ENCODE data around the gene TSTD2. TPM values are rescaled to one million over a fixed set of nuclear protein-coding genes. Genes with fewer than 3 reads are reported as not detected.
A peak's percentile ranks its signal among the peaks of the same experiment; 100 is the strongest.

Gene TSTD2
- polyA plus RNA-seq, 3 donors, result 1.2 to 11.4 (median 2.4) TPM

GRCh38 chr9:97598461-97599288 lies 34.5 kb downstream of the TSTD2 start:
- peaks cover 0 to 4% (median 0%) of the 10 kb centered on the region in 3 donors for H3K27me3 Mint-ChIP-seq (ENCODE audit: low read depth in 3 of 3)
- no peaks in the 10 kb centered on the region for H3K79me2 ChIP-seq (ENCODE audit: insufficient read depth, low read length)
- peak overlapping the region; percentile 32 for H3K4me2 ChIP-seq (replicated peaks; ENCODE audit: extremely low read depth, low read length, poor library complexity, severe bottlenecking)
- peak; percentile 83 for TF ChIP-seq CTCF (IDR thresholded peaks at IDR 0.05)
- no peak overlapping the region for H3K9ac ChIP-seq (ENCODE audit: insufficient read depth, low read length, poor library complexity, severe bottlenecking)
- no peak overlapping the region for H3K27ac ChIP-seq (ENCODE audit: low read depth in 1 of 2, low read length in 2 of 2)
- H3K4me1 Mint-ChIP-seq, result peaks cover 7% of the 10 kb centered on the region
- H3K36me3 Mint-ChIP-seq, result peaks cover 38 to 40% of the 10 kb centered on the region in 2 donors
- no peaks in the 10 kb centered on the region for H4K20me1 ChIP-seq (ENCODE audit: insufficient read depth, low read length)
- H3K36me3 ChIP-seq (replicated peaks in 1 of 2; ENCODE audit: control insufficient read depth in 1 of 2, insufficient read depth in 2 of 2, low read length in 2 of 2), result peaks cover 26 to 44% of the 10 kb centered on the region in 2 donors
- H3K27me3 ChIP-seq (ENCODE audit: control insufficient read depth in 2 of 2, insufficient read depth in 2 of 2, low read length in 2 of 2), result no peaks in the 10 kb centered on the region
- DNase-seq, result peak; percentile 50 to 71 (median 66)
- no peak overlapping the region for H3K27ac Mint-ChIP-seq
- H2AFZ ChIP-seq (ENCODE audit: insufficient read depth, low read depth, low read length, poor library complexity, severe bottlenecking), result no peak overlapping the region
- H3K4me1 ChIP-seq (ENCODE audit: control insufficient read depth in 1 of 2, insufficient read depth in 2 of 2, low read length in 2 of 2), result peaks cover 4 to 6% of the 10 kb centered on the region in 2 donors
- H3K9me3 ChIP-seq (replicated peaks in 1 of 2; ENCODE audit: control insufficient read depth in 1 of 2, insufficient read depth in 1 of 2, low read length in 2 of 2), result no peaks in the 10 kb centered on the region
- 18% methylated on average over 8 of the region's 11 CpGs for WGBS (ENCODE audit: insufficient coverage)
- intact Hi-C loops (cut with micrococcal nuclease), result loop anchor here (5.0 to 10.0 kb wide), 3 partner anchors 131 to 194 kb away; no protein-coding TSS in a partner anchor
- H3K9me3 Mint-ChIP-seq, result no peaks in the 10 kb centered on the region
- peak overlapping the region in 1 of 3 experiments; percentile 11 for H3K4me3 ChIP-seq (replicated peaks in 1 of 3; ENCODE audit: low read depth in 2 of 3, low read length in 3 of 3)
- H3K4me3 Mint-ChIP-seq, result peak overlapping the region in 1 of 2 donors; percentile 23

- TF ChIP-seq CTCF (IDR thresholded peaks at IDR 0.05), result no peak
- H3K9me3 Mint-ChIP-seq, result no peaks in the 10 kb centered on the region
- intact Hi-C loops (cut with micrococcal nuclease), result loop anchor here (5.0 to 10.0 kb wide), 3 partner anchors 130 to 192 kb away; no protein-coding TSS in a partner anchor
These were observed 36.3 kb downstream of the TSTD2 start for GRCh38 chr9:97596906-97597305.

More at GRCh38 chr9:97596906-97597305, 36.3 kb downstream of the TSTD2 start:
- DNase-seq, result no peak
- Histone ChIP-seq H3K4me3 (replicated peaks in 1 of 3; ENCODE audit: low read depth in 2 of 3, low read length in 3 of 3) (no peak overlapping the region), H3K27me3 (ENCODE audit: control insufficient read depth in 2 of 2, insufficient read depth in 2 of 2, low read length in 2 of 2) (no peaks in the 10 kb centered on the region), H3K27ac (ENCODE audit: low read depth in 1 of 2, low read length in 2 of 2) (no peak overlapping the region), H4K20me1 (ENCODE audit: insufficient read depth, low read length) (no peaks in the 10 kb centered on the region), H2AFZ (ENCODE audit: insufficient read depth, low read depth, low read length, poor library complexity, severe bottlenecking) (no peak overlapping the region), H3K9me3 (replicated peaks in 1 of 2; ENCODE audit: control insufficient read depth in 1 of 2, insufficient read depth in 1 of 2, low read length in 2 of 2) (no peaks in the 10 kb centered on the region), H3K36me3 (replicated peaks in 1 of 2; ENCODE audit: control insufficient read depth in 1 of 2, insufficient read depth in 2 of 2, low read length in 2 of 2) (peaks cover 12 to 27% of the 10 kb centered on the region in 2 donors), H3K9ac (ENCODE audit: insufficient read depth, low read length, poor library complexity, severe bottlenecking) (no peak overlapping the region), H3K79me2 (ENCODE audit: insufficient read depth, low read length) (no peaks in the 10 kb centered on the region), H3K4me1 (ENCODE audit: control insufficient read depth in 1 of 2, insufficient read depth in 2 of 2, low read length in 2 of 2) (peaks cover 4 to 6% of the 10 kb centered on the region in 2 donors), H3K4me2 (replicated peaks; ENCODE audit: extremely low read depth, low read length, poor library complexity, severe bottlenecking) (no peak overlapping the region)
- 84% methylated on average over 2 of the region's 4 CpGs for WGBS (ENCODE audit: insufficient coverage)
- Mint-ChIP-seq H3K4me1 (peaks cover 7% of the 10 kb centered on the region), H3K4me3 (no peak overlapping the region), H3K27me3 (ENCODE audit: low read depth in 3 of 3) (peaks cover 0 to 4% (median 0%) of the 10 kb centered on the region in 3 donors), H3K36me3 (peaks cover 25% of the 10 kb centered on the region in 2 donors), H3K27ac (no peak overlapping the region)
